Tibial artery (tissue), 4 donors: ENCODE results near the gene RAD23A.

Experiments used
- DNase-seq, 2 donors: peaks; one replicate each; pipeline ENCODE4 v3.0.0-alpha.2; 2019
- H3K27ac ChIP-seq, 2 donors: fragments of 200-600 bp; sonication (generic) in 1 of 2; 1 replicate in 1 of 2; 2 replicates in 1 of 2; pipeline ENCODE4 v1.5.1; 2018 to 2019; ENCODE audit warnings: mild to moderate bottlenecking in 1 of 2
- H3K27me3 ChIP-seq, 2 donors: fragments of 200-600 bp; sonication (generic) in 1 of 2; one replicate each; pipeline versions ENCODE4 v1.5.1 to v1.6.0; 2016 to 2019
- H3K36me3 ChIP-seq, 3 donors: fragments of 200-600 bp; sonication (generic) in 2 of 3; one replicate each; pipeline ENCODE4 v1.5.1; 2016 to 2019; ENCODE audit warnings: mild to moderate bottlenecking in 2 of 3
- H3K4me1 ChIP-seq, 4 donors: fragments of 200-600 bp; sonication (generic) in 2 of 4; 1 replicate in 3 of 4; 2 replicates in 1 of 4; pipeline ENCODE4 v1.5.1; 2016 to 2019
- H3K4me3 ChIP-seq, 2 donors: fragments of 200-600 bp; sonication (generic) in 1 of 2; 1 replicate in 1 of 2; 2 replicates in 1 of 2; pipeline ENCODE4 v1.5.1; 2018 to 2019; ENCODE audit warnings: mild to moderate bottlenecking in 2 of 2
- H3K9me3 ChIP-seq, 3 donors: fragments of 200-600 bp; sonication (generic) in 1 of 3; one replicate each; pipeline ENCODE4 v1.5.1; 2016 to 2019
- intact Hi-C: fragments of 100-400 bp; cut with DNase I; formaldehyde crosslinking; loops from one replicate; pipeline ENCODE4 v1.15.0; 2023; ENCODE audit warnings: low total_unique reads
- TF ChIP-seq, protein P1 (sequence below), 2 experiments: fragments of 200-600 bp in 1 of 2; fragments of 450-650 bp in 1 of 2; IDR thresholded peaks; one replicate each; pipeline ENCODE4 v1.5.1; 2017 to 2019; ENCODE audit warnings: antibody characterized with exemption in 2 of 2, mild to moderate bottlenecking in 1 of 2, moderate library complexity in 1 of 2

Gene RAD23A

DNA sequence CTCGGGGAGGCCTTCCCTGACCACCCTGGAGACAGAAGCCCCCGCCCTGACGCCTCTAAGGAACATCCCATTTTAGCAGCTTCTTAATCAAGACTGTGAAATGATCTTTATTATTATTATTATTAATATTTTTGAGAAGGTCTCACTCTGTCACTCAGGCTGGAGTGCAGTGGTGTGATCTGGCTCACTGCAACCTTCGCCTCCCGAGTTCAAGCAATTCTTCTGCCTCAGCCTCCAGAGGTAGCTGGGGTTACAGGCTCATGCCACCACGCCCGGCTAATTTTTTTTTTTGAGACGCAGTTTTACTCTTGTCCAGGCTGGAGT, 20.1 kb downstream of the RAD23A start:
- H3K36me3 ChIP-seq = no peaks in the 10 kb centered on the region
- intact Hi-C loops = loop anchor here (5.0 kb wide), 2 partner anchors 78 to 297 kb away; partner anchors contain the start of gene KLF1
- peak overlapping the region; percentile 45 to 46 for H3K4me3 ChIP-seq
- H3K4me1 ChIP-seq = peaks cover 0 to 15% (median 4%) of the 10 kb centered on the region in 4 donors
- peak overlapping the region; percentile 48 to 62 for H3K27ac ChIP-seq
- TF ChIP-seq, protein P1, sequence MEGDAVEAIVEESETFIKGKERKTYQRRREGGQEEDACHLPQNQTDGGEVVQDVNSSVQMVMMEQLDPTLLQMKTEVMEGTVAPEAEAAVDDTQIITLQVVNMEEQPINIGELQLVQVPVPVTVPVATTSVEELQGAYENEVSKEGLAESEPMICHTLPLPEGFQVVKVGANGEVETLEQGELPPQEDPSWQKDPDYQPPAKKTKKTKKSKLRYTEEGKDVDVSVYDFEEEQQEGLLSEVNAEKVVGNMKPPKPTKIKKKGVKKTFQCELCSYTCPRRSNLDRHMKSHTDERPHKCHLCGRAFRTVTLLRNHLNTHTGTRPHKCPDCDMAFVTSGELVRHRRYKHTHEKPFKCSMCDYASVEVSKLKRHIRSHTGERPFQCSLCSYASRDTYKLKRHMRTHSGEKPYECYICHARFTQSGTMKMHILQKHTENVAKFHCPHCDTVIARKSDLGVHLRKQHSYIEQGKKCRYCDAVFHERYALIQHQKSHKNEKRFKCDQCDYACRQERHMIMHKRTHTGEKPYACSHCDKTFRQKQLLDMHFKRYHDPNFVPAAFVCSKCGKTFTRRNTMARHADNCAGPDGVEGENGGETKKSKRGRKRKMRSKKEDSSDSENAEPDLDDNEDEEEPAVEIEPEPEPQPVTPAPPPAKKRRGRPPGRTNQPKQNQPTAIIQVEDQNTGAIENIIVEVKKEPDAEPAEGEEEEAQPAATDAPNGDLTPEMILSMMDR (IDR thresholded peaks at IDR 0.05) = no peak
- H3K27me3 ChIP-seq = no peaks in the 10 kb centered on the region
- no peaks in the 10 kb centered on the region for H3K9me3 ChIP-seq
- DNase-seq = no peak

DNA sequence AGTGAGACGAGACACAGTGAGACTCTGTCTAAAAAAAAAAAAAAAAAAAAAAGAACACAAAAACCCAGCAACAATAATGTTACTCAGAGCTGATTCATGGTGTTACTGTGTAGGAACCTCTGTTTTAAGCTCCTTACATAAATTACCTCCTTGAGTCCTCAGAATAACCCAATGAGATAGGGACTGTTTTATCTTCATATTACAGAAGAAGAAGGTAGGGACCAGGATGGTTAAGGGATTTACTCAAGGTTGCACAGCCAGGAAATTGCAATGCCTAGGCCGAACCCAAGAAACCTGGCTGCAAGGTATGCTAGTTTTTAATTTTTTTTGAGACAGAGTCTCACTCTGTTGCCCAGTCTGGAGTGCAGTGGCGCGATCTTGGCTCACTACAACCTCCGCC, 22.2 kb downstream of the RAD23A start:
- no peak for DNase-seq
- Histone ChIP-seq H3K4me3 (no peak overlapping the region), H3K9me3 (no peaks in the 10 kb centered on the region), H3K36me3 (no peaks in the 10 kb centered on the region), H3K4me1 (peaks cover 0 to 15% (median 4%) of the 10 kb centered on the region in 4 donors), H3K27me3 (no peaks in the 10 kb centered on the region), H3K27ac (no peak overlapping the region)
- TF ChIP-seq, protein P1 (IDR thresholded peaks at IDR 0.05) = no peak
- intact Hi-C loops = loop anchor here (5.0 kb wide), 2 partner anchors 81 to 294 kb away; partner anchors contain the start of gene KLF1

DNA sequence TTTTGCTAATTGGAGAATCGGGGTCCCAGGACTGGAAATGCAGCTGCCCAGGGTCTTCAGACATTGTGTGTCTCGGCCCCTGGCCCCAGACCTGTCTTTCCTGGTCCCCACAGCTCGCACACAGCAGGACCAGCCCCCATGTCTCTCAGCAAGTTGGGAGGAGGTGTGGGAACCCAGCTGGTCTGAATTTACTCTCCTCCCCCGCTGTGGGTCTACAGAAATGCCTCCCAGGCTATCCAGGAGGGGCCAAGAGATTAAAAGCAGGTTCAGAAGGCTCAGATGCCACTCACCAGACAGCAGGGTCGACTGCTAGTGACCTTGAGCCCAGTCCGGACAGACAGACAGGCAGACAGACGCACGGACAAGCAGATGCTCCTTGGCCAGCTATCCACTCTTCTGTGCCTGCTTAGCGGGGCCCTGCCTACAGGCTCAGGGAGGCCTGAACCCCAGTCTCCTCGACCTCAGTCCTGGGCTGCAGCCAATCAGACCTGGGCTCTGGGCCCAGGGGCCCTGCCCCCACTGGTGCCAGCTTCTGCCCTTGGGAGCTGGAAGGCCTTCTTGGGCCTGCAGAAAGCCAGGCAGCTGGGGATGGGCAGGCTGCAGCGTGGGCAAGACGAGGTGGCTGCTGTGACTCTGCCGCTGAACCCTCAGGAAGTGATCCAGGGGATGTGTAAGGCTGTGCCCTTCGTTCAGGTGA, 23.8 kb downstream of the RAD23A start, which contains the start of gene DAND5:
TSS of gene DAND5 (plus strand) at position 285 of the 697 bp plus-strand sequence. CDS start at position 370, 85 bp downstream.
- H3K27ac ChIP-seq = peak within 1 kb of the TSS; percentile 51 to 75
- no peaks in the 10 kb centered on the region for H3K36me3 ChIP-seq
- no peaks in the 10 kb centered on the region for H3K27me3 ChIP-seq
- DNase-seq = no peak
- TF ChIP-seq, protein P1 (IDR thresholded peaks at IDR 0.05) = no peak
- H3K4me1 ChIP-seq = peaks cover 0 to 15% (median 4%) of the 10 kb centered on the region in 4 donors
- intact Hi-C loops = loop anchor here (5.0 kb wide), 2 partner anchors 82 to 293 kb away; partner anchors contain the start of gene KLF1
- no peak within 1 kb of the TSS for H3K4me3 ChIP-seq
- no peaks in the 10 kb centered on the region for H3K9me3 ChIP-seq

DNA sequence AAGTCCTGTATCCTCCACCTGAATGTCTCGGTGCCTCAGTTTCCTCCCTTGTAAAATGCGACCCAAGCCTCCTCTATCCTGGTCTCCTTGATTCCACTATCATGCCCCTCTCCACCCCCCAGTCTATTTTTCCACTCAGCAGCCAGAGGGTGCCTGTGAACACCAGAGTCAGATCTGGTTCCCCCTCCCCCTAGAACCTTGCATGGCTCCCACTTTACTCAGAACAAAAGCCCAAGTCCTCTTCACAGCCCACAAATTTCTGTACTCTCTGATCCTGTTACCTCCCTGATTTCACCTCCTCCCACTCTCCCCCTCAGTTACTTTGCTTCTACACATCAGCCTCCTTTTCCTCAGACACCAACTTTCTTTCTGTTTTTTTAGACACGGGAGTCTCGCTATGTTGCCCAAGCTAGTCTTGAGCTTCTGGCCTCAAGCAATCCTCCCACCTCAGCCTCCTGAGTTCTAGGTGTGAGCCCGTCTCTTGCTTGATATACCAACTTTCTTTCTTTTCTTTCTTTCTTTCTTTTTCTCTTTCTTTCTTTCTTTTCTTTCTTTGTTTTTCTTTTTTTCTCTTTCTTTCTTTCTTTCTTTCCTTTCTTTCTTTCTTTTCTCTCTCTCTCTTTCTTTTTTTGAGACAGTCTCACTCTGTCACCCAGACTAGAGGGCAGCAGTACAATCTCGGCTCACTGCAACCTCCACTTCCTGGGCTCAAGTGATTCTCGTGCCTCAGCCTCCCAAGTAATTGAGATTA, 24.6 kb downstream of the RAD23A start:
- intact Hi-C loops = no loop called here
- no peak overlapping the region for H3K4me3 ChIP-seq
- H3K9me3 ChIP-seq = no peaks in the 10 kb centered on the region
- no peaks in the 10 kb centered on the region for H3K27me3 ChIP-seq
- H3K4me1 ChIP-seq = peaks cover 0 to 15% (median 4%) of the 10 kb centered on the region in 4 donors
- peak overlapping the region; percentile 51 to 75 for H3K27ac ChIP-seq
- TF ChIP-seq, protein P1 (IDR thresholded peaks at IDR 0.05) = no peak
- no peaks in the 10 kb centered on the region for H3K36me3 ChIP-seq
- no peak for DNase-seq

DNA sequence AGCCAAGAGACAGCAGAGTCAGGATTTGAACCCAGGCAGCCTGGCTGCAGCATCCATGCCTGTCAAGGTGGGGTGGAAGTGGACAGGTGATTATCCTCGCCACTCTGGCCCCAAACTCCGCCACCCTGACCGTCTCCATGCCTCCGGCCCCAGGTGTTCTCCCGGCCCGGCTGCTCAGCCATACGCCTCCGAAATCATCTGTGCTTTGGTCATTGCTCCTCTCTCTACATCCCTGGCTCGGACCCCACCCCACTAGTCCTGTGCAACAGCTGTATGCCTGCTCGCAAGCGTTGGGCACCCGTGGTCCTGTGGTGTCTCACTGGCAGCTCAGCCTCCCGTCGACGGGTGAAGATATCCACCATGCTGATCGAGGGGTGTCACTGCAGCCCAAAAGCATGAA, 27.6 kb downstream of the RAD23A start:
- H3K4me1 ChIP-seq = peaks cover 0 to 9% (median 4%) of the 10 kb centered on the region in 4 donors
- no peak overlapping the region for H3K4me3 ChIP-seq
- no peak overlapping the region for H3K27ac ChIP-seq
- no peaks in the 10 kb centered on the region for H3K36me3 ChIP-seq
- intact Hi-C loops = no loop called here
- no peak for DNase-seq
- TF ChIP-seq, protein P1 (IDR thresholded peaks at IDR 0.05) = no peak
- no peaks in the 10 kb centered on the region for H3K9me3 ChIP-seq
- H3K27me3 ChIP-seq = no peaks in the 10 kb centered on the region
